Ascending aorta (tissue), 2 donors: ENCODE measurements around the gene TMEM217. TPM values are rescaled to one million over a fixed set of nuclear protein-coding genes. Genes with fewer than 3 reads are reported as not detected.

Source experiments
- DNase-seq, 2 donors: peaks; one replicate each; pipeline ENCODE4 v3.0.0-alpha.2; 2019; ENCODE audit warnings: low spot score in 2 of 2
- H3K27ac ChIP-seq, 2 donors: fragments of 200-600 bp; sonication (generic); one replicate each; pipeline ENCODE4 v1.5.1; 2016 to 2017; ENCODE audit warnings: mild to moderate bottlenecking in 1 of 2
- H3K27me3 ChIP-seq: fragments of 200-600 bp; sonication (generic); one replicate; pipeline ENCODE4 v1.5.1; 2017
- H3K36me3 ChIP-seq, 2 donors: fragments of 200-600 bp; sonication (generic); one replicate each; pipeline ENCODE4 v1.5.1; 2016
- H3K4me1 ChIP-seq, 2 donors: fragments of 200-600 bp; sonication (generic); one replicate each; pipeline ENCODE4 v1.5.1; 2016 to 2017; ENCODE audit warnings: mild to moderate bottlenecking in 1 of 2
- H3K4me3 ChIP-seq, 2 donors: fragments of 200-600 bp; sonication (generic); one replicate each; pipeline ENCODE4 v1.5.1; 2016 to 2017; ENCODE audit warnings: mild to moderate bottlenecking in 1 of 2
- H3K9me3 ChIP-seq, 2 donors: fragments of 200-600 bp; sonication (generic); one replicate each; pipeline ENCODE4 v1.5.1; 2016
- intact Hi-C: fragments of 100-400 bp; cut with DNase I; formaldehyde crosslinking; loops from one replicate; pipeline ENCODE4 v1.15.1; 2023
- total RNA-seq: library from RNA; depleted of rRNA; stranded (reverse); fragments of >200 nt; gene quantifications from one replicate; pipeline ENCODE4 v1.1.0, GENCODE V29; 2016
- TF ChIP-seq, protein P1 (sequence below), 3 experiments: fragments of 200-600 bp in 2 of 3; fragments of 450-650 bp in 1 of 3; sonication (generic) in 2 of 3; IDR thresholded peaks; one replicate each; pipeline ENCODE4 v1.5.1; 2016 to 2019; ENCODE audit warnings: antibody characterized with exemption in 3 of 3, mild to moderate bottlenecking in 1 of 3, moderate library complexity in 1 of 3

TMEM217 gene
- total RNA-seq, 1 donor from 2014 or later: not detected

DNA sequence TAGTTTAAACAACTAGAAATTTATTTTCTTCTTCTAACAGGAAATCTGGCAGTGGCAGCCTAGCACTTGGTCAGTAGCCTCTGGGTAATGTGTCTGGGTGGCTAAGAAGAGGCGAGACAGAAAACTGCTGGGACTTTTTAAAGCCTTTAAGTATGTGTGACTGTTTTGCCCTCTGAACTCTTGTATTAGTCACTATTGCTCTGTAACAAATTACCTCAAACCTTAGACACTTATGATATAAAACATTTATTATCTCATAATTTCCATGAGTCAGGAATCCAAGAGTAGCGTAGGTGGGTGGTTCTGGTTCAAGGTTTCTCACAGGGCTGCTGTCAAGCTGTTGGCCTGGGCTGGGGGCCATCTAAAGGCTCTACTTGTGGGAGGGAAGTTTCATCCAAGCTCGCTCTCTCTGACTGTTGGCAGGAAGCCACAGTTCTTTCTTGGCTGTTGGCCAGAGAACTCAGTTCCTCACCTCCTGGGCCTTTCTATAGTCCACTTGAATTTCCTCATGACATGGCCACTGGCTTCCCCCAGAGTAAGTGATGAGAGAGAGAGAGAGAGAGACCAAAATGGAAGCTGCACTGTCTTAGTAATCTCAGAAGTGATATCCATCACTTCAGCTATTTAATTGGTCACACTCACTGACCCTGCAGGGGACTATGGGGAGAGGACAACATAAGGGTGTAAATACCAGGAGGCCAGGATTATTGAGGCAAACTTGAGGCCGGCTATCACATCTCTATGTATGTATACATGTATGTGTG, 17.8 kb downstream of the TMEM217 start:
- peak overlapping the region; percentile 90 to 93 for H3K27ac ChIP-seq
- peak; percentile 87 to 97 for DNase-seq
- H3K9me3 ChIP-seq: no peaks in the 10 kb centered on the region
- peaks cover 9 to 44% of the 10 kb centered on the region in 2 donors for H3K4me1 ChIP-seq
- TF ChIP-seq, protein P1, sequence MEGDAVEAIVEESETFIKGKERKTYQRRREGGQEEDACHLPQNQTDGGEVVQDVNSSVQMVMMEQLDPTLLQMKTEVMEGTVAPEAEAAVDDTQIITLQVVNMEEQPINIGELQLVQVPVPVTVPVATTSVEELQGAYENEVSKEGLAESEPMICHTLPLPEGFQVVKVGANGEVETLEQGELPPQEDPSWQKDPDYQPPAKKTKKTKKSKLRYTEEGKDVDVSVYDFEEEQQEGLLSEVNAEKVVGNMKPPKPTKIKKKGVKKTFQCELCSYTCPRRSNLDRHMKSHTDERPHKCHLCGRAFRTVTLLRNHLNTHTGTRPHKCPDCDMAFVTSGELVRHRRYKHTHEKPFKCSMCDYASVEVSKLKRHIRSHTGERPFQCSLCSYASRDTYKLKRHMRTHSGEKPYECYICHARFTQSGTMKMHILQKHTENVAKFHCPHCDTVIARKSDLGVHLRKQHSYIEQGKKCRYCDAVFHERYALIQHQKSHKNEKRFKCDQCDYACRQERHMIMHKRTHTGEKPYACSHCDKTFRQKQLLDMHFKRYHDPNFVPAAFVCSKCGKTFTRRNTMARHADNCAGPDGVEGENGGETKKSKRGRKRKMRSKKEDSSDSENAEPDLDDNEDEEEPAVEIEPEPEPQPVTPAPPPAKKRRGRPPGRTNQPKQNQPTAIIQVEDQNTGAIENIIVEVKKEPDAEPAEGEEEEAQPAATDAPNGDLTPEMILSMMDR (IDR thresholded peaks at IDR 0.05): no peak
- intact Hi-C loops: no loop called here
- H3K27me3 ChIP-seq: no peaks in the 10 kb centered on the region
- no peaks in the 10 kb centered on the region for H3K36me3 ChIP-seq
- no peak overlapping the region for H3K4me3 ChIP-seq

DNA sequence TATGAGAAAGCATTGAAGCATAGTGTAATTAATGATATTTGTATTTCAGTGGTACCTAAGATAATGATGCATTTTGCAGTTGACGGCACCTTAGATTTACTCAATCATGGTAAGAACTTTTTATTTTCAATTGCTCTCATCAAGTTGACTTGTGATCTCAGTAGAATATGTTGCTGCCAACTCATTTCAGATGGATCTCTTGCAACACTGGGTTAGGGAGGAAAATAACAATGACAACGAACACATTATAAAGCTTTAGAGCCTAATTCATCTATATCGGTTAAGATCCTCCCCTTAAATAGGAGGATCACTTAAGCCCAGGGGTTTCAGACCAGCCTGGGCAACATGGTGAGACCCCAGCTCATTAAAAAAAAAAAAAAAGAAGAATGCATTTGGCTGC, 18.4 kb downstream of the TMEM217 start:
- Histone ChIP-seq H3K4me3 (no peak overlapping the region), H3K27me3 (no peaks in the 10 kb centered on the region), H3K9me3 (no peaks in the 10 kb centered on the region), H3K36me3 (no peaks in the 10 kb centered on the region), H3K27ac (peak overlapping the region; percentile 90 to 93), H3K4me1 (peaks cover 9 to 42% of the 10 kb centered on the region in 2 donors)
- TF ChIP-seq, protein P1 (IDR thresholded peaks at IDR 0.05): no peak
- intact Hi-C loops: no loop called here
- no peak for DNase-seq

DNA sequence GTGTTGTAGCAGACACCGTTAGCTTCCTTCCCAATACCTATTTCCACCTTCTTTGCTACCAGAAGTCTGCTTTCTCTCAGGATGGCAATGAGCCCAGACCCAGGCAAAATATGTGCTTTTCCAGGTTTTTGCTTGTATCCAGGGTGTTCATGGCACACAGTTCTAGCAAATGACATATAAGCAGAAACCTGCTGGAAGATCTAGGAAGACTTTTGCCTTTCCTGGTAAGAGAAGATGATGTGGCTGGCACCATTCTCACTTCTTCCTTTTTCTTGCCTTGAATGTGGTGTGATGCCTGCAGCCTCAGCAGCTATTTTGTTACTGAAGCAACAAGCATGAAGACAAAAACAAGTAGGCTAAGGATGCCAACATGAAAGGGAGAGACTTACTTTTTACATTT, 19.6 kb downstream of the TMEM217 start:
- peaks cover 0 to 33% of the 10 kb centered on the region in 2 donors for H3K4me1 ChIP-seq
- peak overlapping the region; percentile 90 to 93 for H3K27ac ChIP-seq
- H3K27me3 ChIP-seq: no peaks in the 10 kb centered on the region
- H3K4me3 ChIP-seq: no peak overlapping the region
- H3K36me3 ChIP-seq: no peaks in the 10 kb centered on the region
- intact Hi-C loops: no loop called here
- no peak for DNase-seq
- TF ChIP-seq, protein P1 (IDR thresholded peaks at IDR 0.05): no peak
- H3K9me3 ChIP-seq: no peaks in the 10 kb centered on the region

DNA sequence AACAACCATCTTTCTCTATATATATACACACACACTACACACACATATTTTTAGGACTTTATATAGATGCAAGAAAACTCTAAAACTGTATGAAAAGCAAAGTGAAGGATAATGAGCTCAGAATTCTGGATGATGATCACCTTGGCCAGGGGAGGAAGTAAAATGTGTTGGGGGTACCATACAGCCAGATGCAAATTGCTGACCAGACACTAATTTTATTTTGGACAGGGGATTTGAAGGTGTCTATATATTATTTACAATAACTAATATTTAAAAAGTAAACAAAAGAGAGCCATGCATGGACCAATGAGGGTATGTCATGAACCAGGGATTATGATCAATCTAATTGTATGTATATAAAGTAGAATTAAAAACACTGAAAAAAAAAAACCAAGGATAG, 20.2 kb downstream of the TMEM217 start:
- no peaks in the 10 kb centered on the region for H3K36me3 ChIP-seq
- peaks cover 0 to 28% of the 10 kb centered on the region in 2 donors for H3K4me1 ChIP-seq
- TF ChIP-seq, protein P1 (IDR thresholded peaks at IDR 0.05): no peak
- intact Hi-C loops: loop anchor here (2.0 kb wide), 1 partner anchor 15 kb away; no protein-coding TSS in a partner anchor
- H3K27me3 ChIP-seq: no peaks in the 10 kb centered on the region
- H3K4me3 ChIP-seq: no peak overlapping the region
- DNase-seq: no peak
- H3K9me3 ChIP-seq: no peaks in the 10 kb centered on the region
- H3K27ac ChIP-seq: peak overlapping the region in 1 of 2 donors; percentile 93

DNA sequence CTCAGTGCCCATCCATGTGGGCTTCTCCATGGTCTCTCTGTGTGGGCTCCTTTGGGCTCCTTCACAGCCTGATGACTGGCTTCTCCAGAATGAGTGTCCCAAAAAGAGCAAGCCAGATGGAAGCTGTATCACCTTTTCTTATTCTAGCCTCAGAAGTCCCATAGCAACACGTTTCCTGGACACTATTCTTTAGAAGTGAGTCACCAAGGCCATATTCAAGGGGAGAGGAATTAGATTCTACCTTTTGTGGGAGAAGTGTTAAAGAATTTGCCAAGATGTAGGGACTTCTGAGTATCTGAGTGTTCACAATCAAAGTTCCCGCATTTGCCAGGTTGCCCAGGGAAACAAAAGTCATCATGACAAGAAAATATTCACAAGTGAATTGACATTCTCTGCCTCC, 21.0 kb downstream of the TMEM217 start:
- no peaks in the 10 kb centered on the region for H3K9me3 ChIP-seq
- no peak for DNase-seq
- H3K27ac ChIP-seq: peak overlapping the region; percentile 20 to 29
- no peaks in the 10 kb centered on the region for H3K36me3 ChIP-seq
- TF ChIP-seq, protein P1 (IDR thresholded peaks at IDR 0.05): no peak
- H3K4me3 ChIP-seq: no peak overlapping the region
- intact Hi-C loops: loop anchor here (2.0 kb wide), 1 partner anchor 14 kb away; no protein-coding TSS in a partner anchor
- no peaks in the 10 kb centered on the region for H3K27me3 ChIP-seq
- H3K4me1 ChIP-seq: peaks cover 0 to 26% of the 10 kb centered on the region in 2 donors
